Esophagus squamous epithelium (tissue), 4 donors: ENCODE measurements around the gene TMEM176A.

Source experiments
- CTCF ChIP-seq, 6 experiments: fragments of 450-650 bp in 4 of 6; fragments of 200-600 bp in 2 of 6; sonication (generic) in 2 of 6; IDR thresholded peaks; one replicate each; pipeline ENCODE4 v1.5.1; 2016 to 2019; ENCODE audit warnings: antibody characterized with exemption in 6 of 6, mild to moderate bottlenecking in 4 of 6, moderate library complexity in 4 of 6
- POLR2A ChIP-seq, 4 donors: fragments of 450-650 bp; IDR thresholded peaks; one replicate each; pipeline ENCODE4 v1.6.1; 2017; ENCODE audit warnings: antibody characterized with exemption in 4 of 4, mild to moderate bottlenecking in 4 of 4, moderate library complexity in 3 of 4

GRCh38 chr7:150769768-150770167 lies 30.8 kb upstream of the TMEM176A start:
- TF ChIP-seq CTCF (IDR thresholded peaks at IDR 0.05) (no peak), POLR2A (IDR thresholded peaks at IDR 0.05) (no peak)
